Osteocyte (in vitro differentiated cells): ENCODE results near the gene GNG4. TPM values are rescaled to one million over a fixed set of nuclear protein-coding genes. Genes with fewer than 3 reads are reported as not detected.
"Not testable (repeated sequence)": the region's sequence is repeated elsewhere in the genome, so short reads cannot be mapped to it uniquely, and the experiment has no call there.

Experiments
- DNase-seq: peaks from one replicate; pipeline ENCODE4 v3.0.0; 2021; ENCODE audit warnings: mixed read lengths; ENCODE audit not compliant: unreplicated experiment; ENCODE audit errors: extremely low spot score
- H3K27ac Mint-ChIP-seq: one replicate; pipeline ENCODE4 v1.8.0; 2021; ENCODE audit warnings: mild to moderate bottlenecking, mixed read lengths; ENCODE audit not compliant: unreplicated experiment
- H3K27me3 Mint-ChIP-seq: one replicate; pipeline ENCODE4 v1.8.0; 2021; ENCODE audit warnings: mixed read lengths; ENCODE audit not compliant: unreplicated experiment
- H3K36me3 Mint-ChIP-seq: one replicate; pipeline ENCODE4 v1.8.0; 2021; ENCODE audit warnings: mixed read lengths; ENCODE audit not compliant: unreplicated experiment
- H3K4me1 Mint-ChIP-seq: one replicate; pipeline ENCODE4 v1.8.0; 2021; ENCODE audit warnings: mixed read lengths; ENCODE audit not compliant: unreplicated experiment
- H3K4me3 Mint-ChIP-seq: one replicate; pipeline ENCODE4 v1.8.0; 2021; ENCODE audit warnings: mild to moderate bottlenecking, moderate library complexity, mixed read lengths; ENCODE audit not compliant: unreplicated experiment
- H3K9me3 Mint-ChIP-seq: one replicate; pipeline ENCODE4 v1.8.0; 2021; ENCODE audit warnings: mixed read lengths; ENCODE audit not compliant: unreplicated experiment
- CTCF ChIP-seq: fragments of 200-600 bp; sonication (generic); IDR thresholded peaks from 2 replicates; pipeline ENCODE4 v1.5.0; 2021; ENCODE audit warnings: antibody characterized with exemption, mild to moderate bottlenecking, moderate library complexity
- total RNA-seq: library from RNA; stranded (reverse); gene quantifications from 2 replicates; pipeline ENCODE4 v1.2.1, GENCODE V29; 2021

GNG4 gene
- total RNA-seq, 1 donor from 2014 or later, result 0.83 TPM

- no peaks in the 10 kb centered on the region for H3K36me3 Mint-ChIP-seq
- H3K4me1 Mint-ChIP-seq, result no peaks in the 10 kb centered on the region
- H3K27me3 Mint-ChIP-seq, result no peaks in the 10 kb centered on the region
- H3K27ac Mint-ChIP-seq, result no peak overlapping the region
- no peaks in the 10 kb centered on the region for H3K9me3 Mint-ChIP-seq
- DNase-seq, result no peak
- no peak for TF ChIP-seq CTCF
- no peak overlapping the region for H3K4me3 Mint-ChIP-seq
Observed at GRCh38 chr1:235549351-235550139, 100.0 kb downstream of the GNG4 start.

- H3K27me3 Mint-ChIP-seq, H3K4me1 Mint-ChIP-seq, DNase-seq, H3K36me3 Mint-ChIP-seq, H3K4me3 Mint-ChIP-seq, H3K9me3 Mint-ChIP-seq, H3K27ac Mint-ChIP-seq: not testable (repeated sequence)
Observed at GRCh38 chr1:235546369-235547155, 103.0 kb downstream of the GNG4 start.

- no peaks in the 10 kb centered on the region for H3K36me3 Mint-ChIP-seq
- H3K4me1 Mint-ChIP-seq, result no peaks in the 10 kb centered on the region
- H3K27ac Mint-ChIP-seq, result no peak overlapping the region
- no peak for DNase-seq
- H3K4me3 Mint-ChIP-seq, result no peak overlapping the region
- H3K9me3 Mint-ChIP-seq, result no peaks in the 10 kb centered on the region
- no peaks in the 10 kb centered on the region for H3K27me3 Mint-ChIP-seq
- no peak for TF ChIP-seq CTCF
Observed at GRCh38 chr1:235545292-235545930, 104.2 kb downstream of the GNG4 start.

DNA sequence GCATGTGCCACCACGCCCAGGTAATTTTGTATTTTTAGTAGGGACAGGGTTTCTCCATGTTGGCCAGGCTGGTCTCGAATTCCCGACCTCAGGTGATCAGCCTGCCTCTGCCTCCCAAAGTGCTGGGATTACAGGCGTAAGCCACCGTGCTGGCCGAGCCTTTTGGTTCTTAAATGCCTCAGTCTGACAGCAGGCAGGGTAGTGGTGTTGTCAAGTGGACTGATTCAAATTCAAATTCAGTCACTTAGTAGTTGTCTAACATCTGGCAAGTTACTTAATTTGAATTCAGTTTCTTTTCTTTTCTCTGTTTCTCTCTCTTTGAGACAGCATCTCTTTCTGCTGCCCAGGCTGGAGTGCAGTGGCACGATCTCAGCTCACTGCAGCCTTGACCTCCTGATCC lies 106.7 kb downstream of the GNG4 start:
- not testable (repeated sequence) for H3K36me3 Mint-ChIP-seq, H3K4me3 Mint-ChIP-seq, H3K9me3 Mint-ChIP-seq, H3K27me3 Mint-ChIP-seq, DNase-seq, H3K4me1 Mint-ChIP-seq, H3K27ac Mint-ChIP-seq

DNA sequence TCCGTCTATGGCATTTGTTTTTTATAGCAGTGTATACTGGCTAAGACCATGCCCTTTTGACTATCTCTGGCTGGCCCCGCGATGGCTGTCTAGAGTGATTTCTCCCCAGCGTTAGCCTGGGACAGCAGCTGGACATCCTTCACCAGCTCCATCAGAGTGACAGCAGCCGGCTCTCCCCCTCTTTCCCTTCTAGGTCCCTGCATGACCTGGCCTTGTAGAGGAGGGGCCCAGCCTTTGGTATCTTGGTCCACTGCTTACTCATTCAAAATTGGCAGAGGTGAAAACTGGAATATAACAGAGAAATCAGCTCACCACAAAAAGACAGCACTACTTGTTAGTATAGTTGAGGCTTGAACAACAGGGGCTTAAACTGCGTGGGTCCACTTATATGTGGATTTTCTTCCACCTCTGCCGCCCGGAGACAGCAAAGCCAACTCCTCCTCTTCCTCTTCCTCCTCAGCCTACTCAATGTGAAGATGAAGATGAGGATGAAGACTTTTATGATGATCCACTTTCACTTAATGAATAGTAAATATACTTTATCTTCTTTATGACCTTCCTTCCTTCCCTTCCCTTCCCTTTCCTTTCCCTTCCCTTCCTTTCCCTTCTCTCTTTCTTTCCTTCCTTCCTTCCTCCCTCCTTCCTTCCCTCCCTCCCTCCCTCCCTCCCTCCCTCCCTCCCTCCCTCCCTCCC lies 116.0 kb downstream of the GNG4 start:
- Mint-ChIP-seq H3K36me3 (no peaks in the 10 kb centered on the region), H3K27ac (peak overlapping the region; percentile 18)

More for the DNA sequence above, 116.0 kb downstream of the GNG4 start:
- Mint-ChIP-seq H3K4me3 (no peak overlapping the region), H3K9me3 (peaks cover 6% of the 10 kb centered on the region), H3K4me1 (peaks cover 10% of the 10 kb centered on the region), H3K27me3 (no peaks in the 10 kb centered on the region)
- DNase-seq, result no peak
- no peak for TF ChIP-seq CTCF
